D721Med (cell line): ENCODE data around the gene TTYH2.

Source experiments
- DNase-seq: peaks from one replicate; pipeline ENCODE4 v3.0.0; 2011; ENCODE audit warnings: low spot score; ENCODE audit not compliant: insufficient read length
- FAIRE-seq: peaks from 2 replicates; lab custom pipeline; 2011; peaks lifted over from hg19 to GRCh38; lab: Jason Lieb, UNC
- CTCF ChIP-seq: IDR thresholded peaks from 2 replicates; pipeline ENCODE4 v1.5.1; 2012; ENCODE audit warnings: mild to moderate bottlenecking, control low read depth; ENCODE audit not compliant: insufficient read depth; ENCODE audit errors: missing control alignments

TTYH2 gene

GRCh38 chr17:74194682-74195081 is 18.7 kb upstream of the TTYH2 start:
- DNase-seq (no peak), FAIRE-seq (peak; percentile 21)
- TF ChIP-seq CTCF = no peak

- DNase-seq (no peak), FAIRE-seq (no peak)
- no peak for TF ChIP-seq CTCF
Measured at GRCh38 chr17:74196541-74197317, 16.6 kb upstream of the TTYH2 start.

GRCh38 chr17:74197801-74198200 is 15.6 kb upstream of the TTYH2 start:
- no peak for DNase-seq
- FAIRE-seq = no peak
- no peak for TF ChIP-seq CTCF

GRCh38 chr17:74198694-74199093 is 14.7 kb upstream of the TTYH2 start:
- no peak for TF ChIP-seq CTCF
- DNase-seq = no peak
- FAIRE-seq = no peak

GRCh38 chr17:74199306-74200092 is 13.9 kb upstream of the TTYH2 start:
- peak; percentile 87 for DNase-seq
- no peak for FAIRE-seq

GRCh38 chr17:74200112-74200511 is 13.3 kb upstream of the TTYH2 start:
- DNase-seq = no peak
- no peak for FAIRE-seq
- no peak for TF ChIP-seq CTCF

More at GRCh38 chr17:74199306-74200092, 13.9 kb upstream of the TTYH2 start:
- peak; percentile 94 for TF ChIP-seq CTCF
